ENCODE data around the gene NFASC. TPM values are rescaled to one million over a fixed set of nuclear protein-coding genes. Genes with fewer than 3 reads are reported as not detected.

The NFASC gene
- total and polyA plus RNA-seq, 7 donors = 0.46 to 105 (median 17.6) TPM

GRCh38 chr1:205053296-205053695 is 182.6 kb downstream of the NFASC start:
- WGBS, 2 donors = 86 to 94% methylated on average over 5 of the region's 5 CpGs
- no peaks in the 10 kb centered on the region for H3K36me3 ChIP-seq
- no peak for DNase-seq
- peaks cover 0 to 2% (median 0%) of the 10 kb centered on the region in 3 donors for H3K27me3 ChIP-seq
- H3K27ac ChIP-seq = no peak overlapping the region
- no peaks in the 10 kb centered on the region for H3K9me3 ChIP-seq
- TF ChIP-seq POLR2AphosphoS5 (IDR thresholded peaks at IDR 0.05) = no peak
- TF ChIP-seq POLR2A (IDR thresholded peaks at IDR 0.05) = no peak
- TF ChIP-seq EP300 (IDR thresholded peaks at IDR 0.05) = no peak
- no peak for TF ChIP-seq CTCF (IDR thresholded peaks at IDR 0.05)
- intact Hi-C loops (cut with DNase I) = no loop called here
- H3K4me1 ChIP-seq = no peaks in the 10 kb centered on the region
- no peak overlapping the region for H3K4me3 ChIP-seq

DNA sequence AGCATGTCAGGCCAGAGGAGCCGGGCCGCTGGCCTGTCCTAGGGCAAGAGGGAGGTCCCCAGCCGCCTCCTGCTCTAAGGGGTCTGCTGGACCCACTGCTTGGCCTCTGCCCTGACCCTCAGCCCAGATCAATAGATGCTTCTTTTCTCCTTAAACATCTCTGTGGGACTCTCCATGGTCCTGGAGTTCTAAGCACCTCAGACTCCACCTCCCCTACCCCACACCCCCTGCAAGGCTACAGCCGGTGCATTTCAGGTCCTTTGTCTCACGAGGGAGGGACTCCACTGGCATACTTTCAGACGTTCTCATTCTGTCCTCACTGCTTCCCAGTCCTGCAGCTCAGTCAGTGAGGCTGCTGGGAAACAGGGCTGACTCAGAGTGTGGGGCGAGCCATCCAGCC is 183.4 kb downstream of the NFASC start:
- intact Hi-C loops (cut with DNase I) = no loop called here
- 62% methylated on average over 7 of the region's 7 CpGs for WGBS, 2 donors
- TF ChIP-seq EP300 (IDR thresholded peaks at IDR 0.05) = no peak
- no peak for TF ChIP-seq CTCF (IDR thresholded peaks at IDR 0.05)
- no peak for TF ChIP-seq POLR2A (IDR thresholded peaks at IDR 0.05)
- no peak for TF ChIP-seq POLR2AphosphoS5 (IDR thresholded peaks at IDR 0.05)
- H3K9me3 ChIP-seq = no peaks in the 10 kb centered on the region
- no peaks in the 10 kb centered on the region for H3K27me3 ChIP-seq
- H3K4me3 ChIP-seq = no peak overlapping the region
- no peak overlapping the region for H3K27ac ChIP-seq
- no peaks in the 10 kb centered on the region for H3K4me1 ChIP-seq
- no peak for DNase-seq
- H3K36me3 ChIP-seq = no peaks in the 10 kb centered on the region

DNA sequence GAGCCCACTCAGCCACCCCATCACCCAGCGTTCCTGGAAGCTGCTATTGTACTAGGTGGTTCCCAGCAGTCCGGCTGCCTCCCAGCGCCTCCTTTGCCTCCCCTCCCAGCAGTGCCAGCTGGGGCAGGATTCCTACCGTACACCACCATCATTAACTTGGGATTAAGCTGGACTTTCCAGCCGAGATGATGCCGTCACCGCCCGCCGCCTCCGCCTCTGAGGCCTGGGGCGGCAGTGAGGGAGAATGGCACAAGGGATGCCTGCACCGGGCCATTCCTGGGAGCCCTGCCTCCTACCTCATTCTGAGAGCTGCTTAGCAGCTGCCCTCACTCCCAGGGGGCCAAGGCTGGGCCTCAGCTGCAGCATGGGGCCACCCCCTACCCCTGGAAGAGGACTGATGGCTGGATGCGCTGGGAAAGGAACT is 185.5 kb downstream of the NFASC start:
- H3K9me3 ChIP-seq = no peaks in the 10 kb centered on the region
- no peaks in the 10 kb centered on the region for H3K36me3 ChIP-seq
- no peak overlapping the region for H3K27ac ChIP-seq
- TF ChIP-seq CTCF (IDR thresholded peaks at IDR 0.05) = no peak
- no peak for TF ChIP-seq POLR2A (IDR thresholded peaks at IDR 0.05)
- no peak for TF ChIP-seq EP300 (IDR thresholded peaks at IDR 0.05)
- no peak for TF ChIP-seq POLR2AphosphoS5 (IDR thresholded peaks at IDR 0.05)
- no peaks in the 10 kb centered on the region for H3K27me3 ChIP-seq
- no peak for DNase-seq
- whole genome bisulfite sequencing, 2 donors = 85 to 89% methylated on average over 13 of the region's 13 CpGs
- no peak overlapping the region for H3K4me3 ChIP-seq
- no peaks in the 10 kb centered on the region for H3K4me1 ChIP-seq
- intact Hi-C loops (cut with DNase I) = no loop called here

DNA sequence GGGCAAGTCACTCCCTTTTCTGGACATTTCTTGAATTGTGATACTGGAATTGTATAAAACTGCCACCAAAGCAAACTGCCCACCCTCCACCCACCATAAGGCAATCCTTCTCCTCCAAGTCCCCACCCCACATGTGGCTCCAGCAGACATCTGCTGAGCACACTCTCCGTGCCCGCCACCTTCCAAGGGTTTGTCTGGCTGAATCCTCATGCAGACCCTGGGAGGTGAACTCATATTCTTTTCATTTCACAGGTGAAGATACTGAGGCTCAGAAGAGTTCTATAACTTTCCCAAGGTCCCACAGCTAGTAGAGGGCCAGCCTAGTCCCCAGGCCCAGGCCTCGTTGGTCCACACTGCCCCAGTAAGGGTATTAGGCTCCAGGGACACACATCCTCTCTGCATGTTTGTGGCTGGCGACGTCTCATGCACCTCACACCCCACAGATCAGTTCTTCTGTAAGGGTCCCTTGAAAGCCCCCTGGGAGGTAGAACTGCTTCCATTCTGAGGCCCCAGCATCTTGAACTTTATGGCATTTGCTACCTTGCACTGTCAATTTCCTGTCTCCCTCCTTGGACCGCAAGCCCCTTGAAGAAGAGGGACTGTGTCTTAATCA is 186.4 kb downstream of the NFASC start:
- no peaks in the 10 kb centered on the region for H3K9me3 ChIP-seq
- H3K36me3 ChIP-seq = no peaks in the 10 kb centered on the region
- TF ChIP-seq POLR2AphosphoS5 (IDR thresholded peaks at IDR 0.05) = no peak
- no peak for TF ChIP-seq EP300 (IDR thresholded peaks at IDR 0.05)
- no peak for TF ChIP-seq CTCF (IDR thresholded peaks at IDR 0.05)
- TF ChIP-seq POLR2A (IDR thresholded peaks at IDR 0.05) = no peak
- intact Hi-C loops (cut with DNase I) = no loop called here
- H3K27ac ChIP-seq = no peak overlapping the region
- peaks cover 0 to 8% (median 7%) of the 10 kb centered on the region in 4 donors for H3K4me1 ChIP-seq
- no peak overlapping the region for H3K4me3 ChIP-seq
- H3K27me3 ChIP-seq = no peaks in the 10 kb centered on the region
- 94 to 95% methylated on average over 6 of the region's 6 CpGs for WGBS, 2 donors
- DNase-seq = no peak

Measured in sigmoid colon (tissue), 7 donors.